HG02610 (cell line): Measurements from ENCODE around the gene CD300E.

ENCODE experiments used
- ATAC-seq: cut with Tn5 transposase; IDR thresholded peaks from one replicate; pipeline ENCODE4 v1.9.1; 2021; ENCODE audit warnings: mild to moderate bottlenecking, moderate library complexity; ENCODE audit not compliant: unreplicated experiment

The CD300E gene

DNA sequence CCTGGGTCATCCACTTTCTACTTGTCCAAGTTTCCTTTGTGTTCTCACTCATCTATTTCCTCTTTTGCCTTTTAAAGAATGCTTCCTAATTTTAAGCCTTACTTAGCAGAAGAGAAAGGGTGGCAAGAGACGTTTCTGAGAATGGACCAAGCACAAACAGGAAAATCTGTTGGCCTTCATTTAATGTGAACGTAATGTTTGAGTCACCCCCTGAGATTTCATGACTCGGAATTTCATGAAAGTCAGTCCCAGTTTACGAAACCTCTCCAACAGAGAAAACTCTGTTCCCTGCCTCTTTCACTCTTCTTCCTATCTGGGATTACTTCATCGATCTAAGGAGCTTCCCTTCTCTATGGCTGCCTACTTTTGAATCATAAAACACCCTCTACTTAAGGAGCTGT lies at the start of gene CD300E:
TSS of gene CD300E (minus strand) at position 46 of the 401 bp plus-strand sequence. CDS start 117 bp downstream, outside the sequence.
- no peak for ATAC-seq

DNA sequence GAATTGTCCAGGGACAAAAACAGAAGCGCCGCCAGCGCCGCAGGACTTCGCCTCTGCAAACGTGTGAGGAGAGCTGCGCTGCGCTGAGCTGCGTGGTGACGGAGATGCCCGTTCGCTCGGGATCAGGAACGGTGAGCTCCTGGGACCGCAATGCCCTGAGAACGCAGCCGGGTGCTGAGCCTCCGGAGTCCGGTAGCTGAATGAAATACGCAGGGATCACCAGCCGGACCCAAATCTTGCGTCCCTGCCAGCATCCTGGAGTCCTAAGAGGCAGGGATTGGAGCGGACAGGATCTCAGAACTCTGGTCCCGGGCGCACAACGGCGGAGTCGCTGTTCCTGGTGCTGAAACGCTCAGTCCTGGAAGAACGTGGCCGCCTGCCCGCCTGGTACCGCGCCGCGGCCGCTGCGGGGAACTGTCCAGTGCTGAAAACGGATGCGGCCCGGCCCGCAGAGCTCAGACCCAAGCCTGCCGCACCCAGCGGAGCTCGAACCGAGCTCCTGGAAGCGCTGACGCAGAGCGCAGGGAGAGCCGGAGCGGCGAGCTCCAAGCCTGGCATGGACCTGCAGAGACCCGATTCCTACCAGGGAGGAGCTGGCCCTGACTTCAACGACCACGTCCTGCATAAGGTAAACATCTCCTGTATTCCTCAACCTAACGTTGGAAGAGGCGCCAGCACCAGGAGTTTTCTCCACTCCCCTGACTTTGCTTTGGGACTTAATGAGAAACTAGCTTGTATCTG lies 47.7 kb upstream of the CD300E start:
- ATAC-seq = no peak

DNA sequence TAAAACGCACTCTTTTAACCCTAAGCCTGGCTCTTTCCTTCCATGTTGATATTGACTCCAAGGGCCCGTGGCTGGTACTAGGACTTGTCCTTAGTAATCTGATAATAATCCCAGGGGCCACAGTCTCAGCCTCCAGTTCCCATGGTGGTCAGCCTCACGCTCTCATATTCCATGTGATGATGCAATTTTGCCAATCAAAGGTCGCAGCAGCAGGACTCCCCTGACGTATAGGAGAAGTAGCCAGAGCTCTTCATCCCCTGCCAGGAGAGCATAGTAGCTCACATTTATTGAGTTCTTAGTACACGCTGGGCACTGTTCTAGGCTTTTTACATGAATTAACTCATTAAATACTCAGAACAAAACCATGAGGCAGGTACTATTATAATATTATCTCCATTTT lies 46.8 kb upstream of the CD300E start:
- ATAC-seq = no peak

DNA sequence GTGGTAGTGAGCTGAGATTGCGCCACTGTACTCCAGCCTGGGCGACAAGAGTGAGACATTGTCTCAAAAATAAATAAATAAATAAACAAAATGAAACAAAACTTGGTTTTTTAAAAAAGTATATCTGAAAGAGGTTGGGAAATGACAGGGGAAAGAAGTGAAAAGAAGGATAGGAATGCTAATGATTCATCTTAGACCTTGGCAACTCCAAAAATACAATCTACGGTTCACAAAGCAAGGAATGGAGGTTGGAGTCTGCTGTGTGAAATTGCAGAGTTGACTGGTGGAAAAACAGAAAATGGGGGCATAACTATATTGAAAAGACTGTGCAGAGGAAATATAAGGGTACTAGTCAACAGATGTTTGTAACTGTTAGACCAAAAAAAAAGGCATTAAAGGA lies 40.0 kb upstream of the CD300E start:
- no peak for ATAC-seq

GRCh38 chr17:74659889-74660288 lies 36.4 kb upstream of the CD300E start:
- no peak for ATAC-seq

- no peak for ATAC-seq
These were observed 35.1 kb upstream of the CD300E start for GRCh38 chr17:74658620-74659019.

GRCh38 chr17:74654742-74655141 lies 31.2 kb upstream of the CD300E start:
- ATAC-seq = no peak

- ATAC-seq = no peak
These were observed 28.5 kb upstream of the CD300E start for GRCh38 chr17:74652020-74652419.

DNA sequence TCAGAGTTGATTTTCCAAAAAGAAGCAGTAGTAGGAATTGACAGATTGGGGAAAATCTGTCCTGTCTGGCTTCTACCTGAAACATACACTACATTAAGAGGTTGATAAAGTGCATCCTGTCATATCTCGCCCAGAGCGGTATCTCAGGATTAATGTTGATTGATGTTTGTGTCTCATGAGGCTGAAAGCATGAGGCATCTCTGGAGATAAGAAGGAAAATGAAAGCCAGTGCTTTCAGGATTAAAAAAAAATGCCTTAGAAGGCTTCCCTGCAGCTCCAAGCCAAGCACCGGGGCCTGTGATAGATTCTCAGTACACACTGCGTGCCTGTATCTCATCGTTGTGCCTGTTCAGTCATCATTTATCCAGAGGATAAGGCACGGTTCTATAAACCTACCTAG lies 26.4 kb upstream of the CD300E start:
- ATAC-seq = no peak

DNA sequence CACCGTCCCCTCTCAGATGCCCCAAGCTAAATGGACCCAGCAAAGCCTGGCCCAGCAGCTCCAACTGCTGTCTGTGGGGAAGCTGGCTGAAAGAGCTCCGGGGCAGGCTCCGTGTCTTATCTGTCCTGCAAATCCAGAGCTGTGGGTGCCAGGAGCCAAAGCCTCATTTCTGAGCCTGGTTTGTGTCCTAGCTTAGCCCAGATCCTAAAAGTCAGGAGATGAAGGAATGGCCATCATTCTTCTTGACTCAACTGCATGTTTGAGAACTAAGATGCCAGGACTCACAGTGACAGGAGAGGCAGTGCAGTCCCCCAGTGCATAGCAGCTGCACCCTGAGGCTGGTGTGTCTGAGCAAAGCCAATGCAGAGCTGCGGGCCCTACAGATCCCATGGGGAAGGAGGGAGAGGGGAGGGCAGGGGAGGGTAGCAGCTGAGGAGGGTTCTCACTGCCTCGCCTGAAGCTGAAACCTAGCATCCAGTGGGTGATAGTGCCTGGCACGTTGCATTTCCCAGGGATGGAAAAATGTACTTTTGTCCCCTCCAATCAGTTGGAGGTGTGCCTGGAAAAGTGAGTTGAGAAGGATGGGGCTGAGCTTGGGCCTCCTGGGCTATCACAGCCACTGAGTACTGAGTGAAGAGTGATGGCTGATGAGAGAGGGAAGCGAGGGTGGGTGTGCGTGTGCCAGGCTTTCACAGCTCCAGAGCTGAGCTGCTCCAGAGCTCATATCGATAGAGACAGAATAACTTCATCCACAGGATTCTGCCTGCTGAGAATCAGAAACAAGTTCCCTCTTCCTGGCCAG lies 24.5 kb upstream of the CD300E start:
- no peak for ATAC-seq

DNA sequence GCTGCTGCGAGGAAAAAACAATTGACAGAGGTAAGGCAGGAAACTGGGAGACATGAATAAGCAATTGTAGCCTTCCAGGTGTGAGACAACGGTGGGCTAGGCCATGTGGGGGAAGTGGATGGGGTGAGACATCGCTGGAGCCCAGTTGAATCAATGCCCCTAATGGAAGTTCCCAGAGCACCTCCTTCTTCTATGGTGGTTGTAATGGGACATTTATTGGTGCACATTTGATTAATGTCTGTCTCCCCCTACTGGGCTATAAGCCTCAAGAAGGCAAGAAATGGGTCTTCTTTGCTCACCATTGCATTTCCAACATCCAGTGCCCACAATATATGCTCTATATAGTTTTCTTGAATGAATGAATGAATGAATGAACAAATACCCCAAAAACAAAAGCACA lies 22.7 kb upstream of the CD300E start:
- ATAC-seq = no peak

GRCh38 chr17:74645010-74645409 lies 21.5 kb upstream of the CD300E start:
- no peak for ATAC-seq

- ATAC-seq = no peak
These were observed 20.9 kb upstream of the CD300E start for GRCh38 chr17:74644419-74644818.

DNA sequence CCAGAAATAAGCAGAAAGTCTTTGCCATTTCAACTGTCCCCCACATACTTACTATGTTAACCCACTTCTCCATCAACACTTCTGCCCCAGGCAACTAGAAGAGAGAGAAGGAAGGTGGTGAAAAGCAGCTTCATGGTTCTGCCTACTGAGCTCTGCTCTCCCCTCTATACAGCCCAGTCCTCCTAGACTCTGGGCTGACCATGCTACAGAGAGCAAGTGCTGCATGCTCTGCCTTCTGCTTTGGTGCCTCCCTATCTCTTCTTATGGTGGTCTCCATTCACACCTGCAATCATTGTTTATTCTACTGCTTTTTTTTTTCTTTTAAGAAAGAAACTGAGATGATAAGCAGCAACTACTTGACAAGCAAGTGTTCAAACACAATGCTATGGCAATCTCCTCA lies 20.3 kb upstream of the CD300E start:
- ATAC-seq = no peak

GRCh38 chr17:74642995-74643394 lies 19.5 kb upstream of the CD300E start:
- ATAC-seq = no peak

- ATAC-seq = no peak
These were observed 19.0 kb upstream of the CD300E start for GRCh38 chr17:74642556-74642955.

GRCh38 chr17:74641958-74642298 lies 18.4 kb upstream of the CD300E start:
- no peak for ATAC-seq

DNA sequence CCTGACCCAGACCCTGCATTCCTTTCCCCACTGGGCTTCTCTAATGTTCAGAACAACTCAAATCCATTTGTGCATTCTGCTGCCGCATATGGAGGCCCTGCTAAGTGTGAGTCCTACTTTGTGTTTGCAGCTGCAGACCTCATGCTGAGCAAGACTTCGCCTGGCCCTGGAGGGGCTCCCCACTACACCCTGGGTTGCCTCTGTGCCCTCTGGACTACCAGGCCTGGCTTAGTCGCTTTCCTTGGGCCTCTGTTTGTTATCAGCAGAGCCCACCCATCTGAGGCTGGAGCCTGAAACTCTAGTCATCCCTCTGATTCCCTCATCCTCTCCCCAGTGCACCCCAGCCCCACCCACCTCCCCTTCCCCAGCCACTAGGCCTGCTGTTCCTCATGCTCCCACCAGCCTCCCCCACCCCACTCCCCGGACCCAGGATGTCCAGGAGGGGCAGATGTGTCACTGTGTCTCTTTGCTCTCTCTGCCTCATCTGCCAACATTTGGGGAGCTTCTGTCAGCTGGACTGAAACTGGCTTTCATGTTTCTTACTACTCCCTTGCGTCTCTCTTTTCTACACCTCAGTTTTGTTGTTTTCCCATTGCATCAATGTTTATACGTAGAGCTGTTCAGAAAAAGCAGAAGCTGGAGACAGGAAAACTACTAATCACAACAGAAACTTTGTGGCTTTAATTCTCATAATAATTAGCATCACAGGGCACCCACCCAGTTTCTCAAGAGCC lies 17.9 kb upstream of the CD300E start:
- no peak for ATAC-seq

DNA sequence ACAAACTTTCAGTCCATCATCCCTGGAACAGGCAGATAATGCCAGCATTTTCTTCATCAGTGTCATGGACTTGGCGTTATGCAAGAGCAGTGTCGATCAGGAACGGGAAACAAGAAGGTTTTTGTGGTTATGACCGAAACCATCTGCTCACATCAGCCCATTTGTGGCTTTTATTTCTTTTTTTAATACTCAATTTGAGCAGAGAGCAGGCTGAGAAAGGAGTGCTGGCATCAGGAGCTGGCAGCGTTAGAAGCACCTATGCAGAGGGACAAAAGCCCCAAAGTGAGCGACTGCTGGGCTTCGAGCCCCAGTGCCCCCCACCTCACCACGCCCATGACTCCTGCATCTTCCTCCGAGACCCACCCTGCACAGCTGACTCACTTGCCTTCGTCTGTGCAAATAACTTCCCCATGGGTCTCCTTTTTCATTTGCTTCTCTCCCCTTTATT lies 16.2 kb upstream of the CD300E start:
- ATAC-seq = no peak

GRCh38 chr17:74637926-74638325 lies 14.4 kb upstream of the CD300E start:
- ATAC-seq = no peak

DNA sequence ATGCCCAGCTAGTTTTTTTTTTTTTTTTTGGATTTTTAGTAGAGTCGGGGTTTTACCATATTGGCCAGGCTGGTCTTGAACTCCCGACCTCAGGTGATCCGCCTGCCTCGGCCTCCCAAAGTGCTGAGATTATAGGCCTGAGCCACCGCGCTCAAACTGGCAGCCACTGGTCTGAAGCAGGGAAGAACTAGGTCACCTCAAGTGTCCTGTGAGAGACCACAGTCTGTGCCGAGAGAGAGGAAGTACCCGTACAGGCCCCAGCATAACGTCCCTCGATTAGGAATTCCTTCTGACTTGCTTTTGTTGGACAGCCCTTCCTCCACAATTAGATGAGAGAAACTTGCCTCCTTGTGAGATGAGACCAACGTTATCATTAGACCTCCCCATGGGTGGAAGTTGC lies 13.7 kb upstream of the CD300E start:
- ATAC-seq = no peak
